GM12878 (cell line): Measurements from ENCODE around the gene ANKRD23. TPM values are rescaled to one million over a fixed set of nuclear protein-coding genes. Genes with fewer than 3 reads are reported as not detected.
"Not testable (repeated sequence)": the region's sequence is repeated elsewhere in the genome, so short reads cannot be mapped to it uniquely, and the experiment has no call there.

ENCODE experiments used
- ATAC-seq: fragments of 200-7000 bp; cut with Tn5 transposase; 3 replicates; pipeline ENCODE4 v1.9.1; 2020; ENCODE audit warnings: mild to moderate bottlenecking, moderate library complexity
- BruUV-seq: library from RNA; stranded (reverse); fragments of 400-500 nt; replicated peaks from 2 replicates; lab custom pipeline; 2021; lab: Mats Ljungman, UMichigan
- CTCF ChIA-PET: fragments of 300-600 bp; sonication (Branson Sonifier 250); formaldehyde crosslinking; extraction: SDS; loops from one replicate; lab custom pipeline; 2021; ENCODE audit warnings: inconsistent platforms; lab: Yijun Ruan, JAX
- POLR2A ChIA-PET: fragments of 350-600 bp; formaldehyde crosslinking; extraction: SDS; loops from one replicate; lab custom pipeline; 2021; ENCODE audit warnings: inconsistent platforms; lab: Charles Lee
- RAD21 ChIA-PET: fragments of 300-600 bp; sonication (Branson Sonifier 250); formaldehyde crosslinking; loops from one replicate; lab custom pipeline; 2023; ENCODE audit warnings: antibody characterized with exemption; ENCODE audit not compliant: unreplicated experiment; lab: Charles Lee
- SMC1A ChIA-PET: fragments of 300-600 bp; sonication (Branson Sonifier 250); formaldehyde crosslinking; loops from one replicate; lab custom pipeline; 2023; ENCODE audit not compliant: unreplicated experiment, uncharacterized antibody; lab: Charles Lee
- DNase-seq: peaks from one replicate; pipeline ENCODE4 v3.0.0-alpha.2; 2011; ENCODE audit warnings: low read depth, low spot score
- FAIRE-seq: peaks from 3 replicates; lab custom pipeline; 2011; peaks lifted over from hg19 to GRCh38; lab: Jason Lieb, UNC
- H2AFZ ChIP-seq: 2 replicates; pipeline ENCODE4 v1.6.0; 2011; ENCODE audit warnings: low read depth, low read length, control low read depth; ENCODE audit not compliant: control insufficient read depth
- H3K27ac ChIP-seq: 2 replicates; pipeline ENCODE4 v1.5.1; 2011; ENCODE audit warnings: control low read depth; ENCODE audit not compliant: control insufficient read depth, insufficient read depth
- H3K27me3 ChIP-seq, 2 experiments: replicated peaks in 1 of 2; 2 replicates each; pipeline versions ENCODE4 v1.6.0 to v1.6.1; 2011; ENCODE audit warnings: low read length in 1 of 2; ENCODE audit not compliant: control insufficient read depth in 2 of 2, insufficient read depth in 2 of 2
- H3K36me3 ChIP-seq, 2 experiments: 2 replicates each; pipeline ENCODE4 v1.5.1; 2011; ENCODE audit warnings: low read length in 1 of 2; ENCODE audit not compliant: control insufficient read depth in 2 of 2, insufficient read depth in 2 of 2
- H3K4me1 ChIP-seq: 2 replicates; pipeline ENCODE4 v1.6.1; 2011; ENCODE audit warnings: mild to moderate bottlenecking, low read length, moderate library complexity, mixed read lengths; ENCODE audit not compliant: control insufficient read depth, insufficient read depth
- H3K4me2 ChIP-seq: 2 replicates; pipeline ENCODE4 v1.6.0; 2011; ENCODE audit warnings: control low read depth; ENCODE audit not compliant: control insufficient read depth, insufficient read depth
- H3K4me3 ChIP-seq: fragments of 200-600 bp; sonication (generic); 2 replicates; pipeline ENCODE4 v1.5.1; 2016
- H3K79me2 ChIP-seq: 2 replicates; pipeline ENCODE4 v1.6.0; 2011; ENCODE audit warnings: low read length; ENCODE audit not compliant: control insufficient read depth, insufficient read depth
- H3K9ac ChIP-seq: 2 replicates; pipeline ENCODE4 v1.8.0; 2011; ENCODE audit warnings: low read length, control low read depth, mixed read lengths; ENCODE audit not compliant: control insufficient read depth, insufficient read depth
- H3K9me3 ChIP-seq: replicated peaks from 3 replicates; pipeline ENCODE4 v1.5.1; 2011; ENCODE audit warnings: mild to moderate bottlenecking, low read length; ENCODE audit not compliant: control insufficient read depth, insufficient read depth
- H4K20me1 ChIP-seq: 2 replicates; pipeline ENCODE4 v1.6.0; 2011; ENCODE audit not compliant: control insufficient read depth, insufficient read depth
- BACH1 ChIP-seq: fragments of 450-650 bp; IDR thresholded peaks from 2 replicates; pipeline ENCODE4 v1.6.1; 2017; ENCODE audit warnings: mild to moderate bottlenecking, borderline replicate concordance
- CBFB ChIP-seq: IDR thresholded peaks from 2 replicates; pipeline ENCODE4 v1.6.1; 2016; ENCODE audit warnings: antibody characterized with exemption, low read depth
- HDGF ChIP-seq: fragments of 450-650 bp; IDR thresholded peaks from 2 replicates; pipeline ENCODE4 v1.6.1; 2016; ENCODE audit warnings: antibody characterized with exemption
- MTA2 ChIP-seq: fragments of 450-650 bp; IDR thresholded peaks from 2 replicates; pipeline ENCODE4 v1.6.1; 2016; ENCODE audit warnings: low read depth, mild to moderate bottlenecking, moderate library complexity
- PML ChIP-seq: IDR thresholded peaks from 2 replicates; pipeline ENCODE4 v1.6.1; 2012; ENCODE audit warnings: low read length, inconsistent platforms
- SIN3A ChIP-seq: IDR thresholded peaks from 2 replicates; pipeline ENCODE4 v1.6.1; 2012; ENCODE audit warnings: low read depth, low read length, improper control_type of control experiment
- WGBS: methylation state at CpG from one replicate; pipeline ENCODE4 v1.1.6; 2016; ENCODE audit warnings: low lambda C conversion rate; ENCODE audit not compliant: insufficient replicate concordance, insufficient coverage; ENCODE audit errors: missing lambda C conversion rate; 5-methylcytosine and 5-hydroxymethylcytosine counted together
- in situ Hi-C: fragments of 300-500 bp; cut with MboI; formaldehyde crosslinking; loops from 9 replicates; pipeline ENCODE4 v1.14.3; 2018; ENCODE audit warnings: mixed read lengths
- intact Hi-C: fragments of 100-400 bp; cut with micrococcal nuclease; formaldehyde crosslinking; loops from one replicate; pipeline ENCODE4 v1.14.2; 2022; ENCODE audit not compliant: unreplicated experiment
- polyA plus RNA-seq, 11 experiments: library from polyadenylated mRNA; depleted of rRNA in 4 of 11; unstranded in 6 of 11; stranded (reverse) in 5 of 11; fragments of >200 nt; fragmentation: Nextera tagmentation in 4 of 11; fragmentation: Illumina TruSeq in 1 of 11; extraction: Ambion mirVana in 4 of 11; extraction: Trizol in 1 of 11; gene quantifications; 1 replicate in 1 of 11; 2 replicates in 10 of 11; pipeline versions ENCODE4 v1.2.1 to v1.2.3, GENCODE V29; 2011 to 2016; ENCODE audit warnings: inconsistent platforms in 2 of 11, missing spikeins in 2 of 11, low read depth in 1 of 11
- total RNA-seq, 4 experiments: library from RNA; depleted of rRNA in 3 of 4; stranded (reverse); fragments of >200 nt in 3 of 4; fragmentation: Illumina TruSeq in 1 of 4; extraction: Trizol in 1 of 4; gene quantifications; 2 replicates each; pipeline versions ENCODE4 v1.2.1 to v1.2.3, GENCODE V29; 2013 to 2021

ANKRD23 gene
- total and polyA plus RNA-seq, 10 of the 15 experiments (the other 5 are each of a cell fraction or from before 2014, with no cell fraction given): 0.34 to 5.3 (median 2.7) TPM

DNA sequence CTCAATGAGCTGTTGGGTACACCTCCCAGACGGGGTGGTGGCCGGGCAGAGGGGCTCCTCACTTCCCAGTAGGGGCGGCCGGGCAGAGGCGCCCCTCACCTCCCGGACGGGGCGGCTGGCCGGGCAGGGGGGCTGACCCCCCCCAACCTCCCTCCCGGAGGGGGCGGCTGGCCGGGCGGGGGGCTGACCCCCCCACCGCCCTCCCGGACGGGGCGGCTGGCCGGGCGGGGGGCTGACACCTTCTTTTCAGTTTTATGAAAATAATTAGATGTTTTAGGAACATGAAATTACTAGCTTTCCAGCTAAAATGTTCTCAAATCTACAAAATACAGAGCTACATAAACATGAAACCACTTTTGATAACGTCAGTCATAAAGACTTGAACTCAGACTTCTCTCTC lies 37.9 kb downstream of the ANKRD23 start:
- 0 out of 2 replicates have a peak overlapping the region, but pooled peaks have one; percentile 1 for H3K4me3 ChIP-seq
- H3K27me3 ChIP-seq, H2AFZ ChIP-seq, H3K4me2 ChIP-seq, H3K9ac ChIP-seq, FAIRE-seq, H3K79me2 ChIP-seq, H3K9me3 ChIP-seq, in situ Hi-C loops, ATAC-seq, intact Hi-C loops, H4K20me1 ChIP-seq, DNase-seq, BruUV-seq: not testable (repeated sequence)
- H3K4me1 ChIP-seq: peaks cover 19% of the 10 kb centered on the region
- peaks cover 10 to 19% of the 10 kb centered on the region in 2 experiments; a peak in 3 of 4 replicates for H3K36me3 ChIP-seq
- WGBS: 65% methylated on average over 1 of the region's 20 CpGs
- CTCF ChIA-PET: interaction anchor here (0.8 to 1.4 kb wide), 3 partner anchors 9 to 43 kb away, joined by 3 to 4 read pairs (median 3); no protein-coding TSS in a partner anchor
- SMC1A ChIA-PET: interaction anchor here (0.6 kb wide), 2 partner anchors 9 to 38 kb away, joined by 3 to 4 read pairs; no protein-coding TSS in a partner anchor
- POLR2A ChIA-PET: interaction anchor here (0.6 kb wide), 1 partner anchor 42 kb away, joined by 3 read pairs; no protein-coding TSS in a partner anchor
- peak overlapping the region; percentile 38; the same call in 1 of the 2 replicates for H3K27ac ChIP-seq
- RAD21 ChIA-PET: interaction anchor here (1.2 kb wide), 1 partner anchor 37 kb away, joined by 3 read pairs; no protein-coding TSS in a partner anchor

DNA sequence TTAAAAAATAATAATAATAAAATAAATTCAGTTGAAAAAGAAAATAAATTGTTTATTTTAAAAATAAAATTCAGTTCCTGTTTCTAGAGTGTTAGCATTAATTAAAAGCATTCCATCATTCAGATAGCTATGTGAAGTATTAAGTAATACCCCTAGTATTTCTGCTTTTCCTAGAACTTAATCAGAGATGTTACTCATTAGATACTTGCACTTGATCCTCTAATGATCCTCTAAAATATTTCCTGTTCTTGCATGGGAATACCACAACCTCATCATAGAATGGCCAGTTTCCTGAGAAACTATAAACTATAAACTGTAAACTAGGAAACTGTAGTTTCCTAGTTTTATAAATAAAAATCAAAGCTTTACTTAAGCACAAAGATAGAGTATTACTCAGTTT lies 38.8 kb downstream of the ANKRD23 start:
- RAD21 ChIA-PET: no interaction called here
- Histone ChIP-seq H3K9ac (no peak overlapping the region), H3K4me1 (peaks cover 22% of the 10 kb centered on the region), H3K36me3 (peaks cover 13 to 15% of the 10 kb centered on the region in 2 experiments), H2AFZ (no peak overlapping the region), H3K9me3 (no peaks in the 10 kb centered on the region), H3K79me2 (no peaks in the 10 kb centered on the region), H3K27ac (no peak overlapping the region), H3K4me2 (no peak overlapping the region), H4K20me1 (no peaks in the 10 kb centered on the region), H3K27me3 (no peaks in the 10 kb centered on the region), H3K4me3 (no peak overlapping the region)
- in situ Hi-C loops: no loop called here
- ATAC-seq: no peak
- no TSS peak for BruUV-seq
- SMC1A ChIA-PET: interaction anchor here (0.6 to 1.0 kb wide), 3 partner anchors 10 to 174 kb away, joined by 3 to 5 read pairs (median 3); partner anchors contain the start of gene ANKRD39
- no peak for TF ChIP-seq BACH1
- no peak for TF ChIP-seq PML
- no peak for TF ChIP-seq SIN3A
- no peak for TF ChIP-seq MTA2
- TF ChIP-seq HDGF: no peak
- no peak for TF ChIP-seq CBFB
- intact Hi-C loops: loop anchor here (5.0 kb wide), 1 partner anchor 168 kb away; the partner anchor contains the start of gene KANSL3
- POLR2A ChIA-PET: no interaction called here
- no peak for DNase-seq
- CTCF ChIA-PET: interaction anchor here (1.2 kb wide), 1 partner anchor 41 kb away, joined by 3 read pairs; no protein-coding TSS in a partner anchor
- no peak for FAIRE-seq
